ENCODE results near the gene GNAS.

- TF ChIP-seq POLR2AphosphoS5 (IDR thresholded peaks at IDR 0.05; ENCODE audit: low read depth, low read length): no peak
- no peak for TF ChIP-seq SPI1 (IDR thresholded peaks at IDR 0.05; ENCODE audit: low read depth, low read length)
These were observed 19.1 kb downstream of the GNAS start for GRCh38 chr20:58871533-58872102.

Measured in GM12891 (cell line).